Astrocyte (in vitro differentiated cells and primary cell): Measurements from ENCODE around the gene PRPF31. TPM values are rescaled to one million over a fixed set of nuclear protein-coding genes. Genes with fewer than 3 reads are reported as not detected.

ENCODE experiments used
- DNase-seq: peaks from one replicate; pipeline ENCODE4 v3.0.0-alpha.2; 2010; ENCODE audit warnings: low read depth
- FAIRE-seq: peaks from 2 replicates; lab custom pipeline; 2011; peaks lifted over from hg19 to GRCh38; lab: Jason Lieb, UNC
- H2AFZ ChIP-seq: 2 replicates; pipeline ENCODE4 v1.6.0; 2012; ENCODE audit warnings: low read depth, low read length, inconsistent platforms
- H3K27ac ChIP-seq: 2 replicates; pipeline ENCODE4 v1.5.1; 2011; ENCODE audit warnings: low read depth, low read length, inconsistent platforms
- H3K27me3 ChIP-seq: 2 replicates; pipeline ENCODE4 v1.6.0; 2011; ENCODE audit warnings: low read length, inconsistent platforms; ENCODE audit not compliant: insufficient read depth
- H3K36me3 ChIP-seq: 2 replicates; pipeline ENCODE4 v1.5.1; 2011; ENCODE audit warnings: low read length, inconsistent platforms; ENCODE audit not compliant: insufficient read depth
- H3K4me1 ChIP-seq: 2 replicates; pipeline ENCODE4 v1.5.1; 2011; ENCODE audit warnings: low read length, inconsistent platforms; ENCODE audit not compliant: insufficient read depth
- H3K4me2 ChIP-seq: 2 replicates; pipeline ENCODE4 v1.6.0; 2012; ENCODE audit warnings: low read length, inconsistent platforms
- H3K4me3 ChIP-seq: 2 replicates; pipeline ENCODE4 v1.5.1; 2011; ENCODE audit warnings: low read depth, mild to moderate bottlenecking, low read length, inconsistent platforms; ENCODE audit not compliant: insufficient read depth
- H3K79me2 ChIP-seq: 2 replicates; pipeline ENCODE4 v1.6.0; 2012; ENCODE audit warnings: mild to moderate bottlenecking, low read length, inconsistent platforms; ENCODE audit not compliant: insufficient read depth
- H3K9ac ChIP-seq: 2 replicates; pipeline ENCODE4 v1.6.0; 2012; ENCODE audit warnings: mild to moderate bottlenecking, low read length, inconsistent platforms
- H3K9me3 ChIP-seq: 2 replicates; pipeline ENCODE4 v1.5.1; 2012; ENCODE audit warnings: low read depth, mild to moderate bottlenecking, low read length, inconsistent platforms; ENCODE audit not compliant: insufficient read depth
- H4K20me1 ChIP-seq: 2 replicates; pipeline ENCODE4 v1.6.0; 2012; ENCODE audit warnings: low read length, inconsistent platforms; ENCODE audit not compliant: insufficient read depth
- H3K27ac Mint-ChIP-seq: one replicate; pipeline ENCODE4 v1.8.0; 2021; ENCODE audit warnings: mild to moderate bottlenecking, mixed read lengths; ENCODE audit not compliant: unreplicated experiment
- H3K27me3 Mint-ChIP-seq: one replicate; pipeline ENCODE4 v1.8.0; 2021; ENCODE audit warnings: low read depth, mixed read lengths; ENCODE audit not compliant: unreplicated experiment
- H3K36me3 Mint-ChIP-seq: one replicate; pipeline ENCODE4 v1.8.0; 2021; ENCODE audit warnings: low read depth, mixed read lengths; ENCODE audit not compliant: unreplicated experiment
- H3K4me1 Mint-ChIP-seq: one replicate; pipeline ENCODE4 v1.8.0; 2021; ENCODE audit warnings: low read depth, mixed read lengths; ENCODE audit not compliant: unreplicated experiment
- H3K4me3 Mint-ChIP-seq: one replicate; pipeline ENCODE4 v1.8.0; 2021; ENCODE audit warnings: mild to moderate bottlenecking, moderate library complexity, mixed read lengths; ENCODE audit not compliant: unreplicated experiment
- H3K9me3 Mint-ChIP-seq: one replicate; pipeline ENCODE4 v1.8.0; 2021; ENCODE audit warnings: mild to moderate bottlenecking, mixed read lengths; ENCODE audit not compliant: unreplicated experiment
- CTCF ChIP-seq: IDR thresholded peaks from 2 replicates; pipeline ENCODE4 v1.5.1; 2011; ENCODE audit warnings: low read depth, mild to moderate bottlenecking, inconsistent platforms, low read length, moderate library complexity; ENCODE audit not compliant: insufficient read depth
- EZH2 ChIP-seq: IDR thresholded peaks from 2 replicates; pipeline ENCODE4 v1.6.1; 2012; ENCODE audit warnings: mild to moderate bottlenecking, low read length, inconsistent platforms; ENCODE audit not compliant: insufficient read depth
- total RNA-seq: library from RNA; stranded (reverse); gene quantifications from 2 replicates; pipeline ENCODE4 v1.2.1, GENCODE V29; 2021

The PRPF31 gene
- total RNA-seq, 1 donor from 2014 or later: 67.2 TPM

GRCh38 chr19:54081032-54081431, 34.5 kb upstream of the PRPF31 start, which contains the start of gene TARM1:
TSS of gene TARM1 (minus strand) at chr19:54081365. CDS start at chr19:54081340, 25 bp downstream.
- peaks cover 9% of the 10 kb centered on the region for H3K9me3 ChIP-seq
- H3K27me3 ChIP-seq: no peaks in the 10 kb centered on the region
- FAIRE-seq (no peak), DNase-seq (no peak)
- no peak within 1 kb of the TSS for H2AFZ ChIP-seq
- H3K27ac Mint-ChIP-seq: no peak within 1 kb of the TSS
- no peak within 1 kb of the TSS for H3K4me3 Mint-ChIP-seq
- no peaks in the 10 kb centered on the region for H4K20me1 ChIP-seq
- peaks cover 4% of the 10 kb centered on the region for H3K9me3 Mint-ChIP-seq
- H3K36me3 Mint-ChIP-seq: no peaks in the 10 kb centered on the region
- H3K4me1 ChIP-seq: no peaks in the 10 kb centered on the region
- no peaks in the 10 kb centered on the region for H3K4me1 Mint-ChIP-seq
- no peak within 1 kb of the TSS for H3K4me2 ChIP-seq
- no peak within 1 kb of the TSS for H3K27ac ChIP-seq
- TF ChIP-seq CTCF (no peak), EZH2 (no peak)
- no peaks in the 10 kb centered on the region for H3K36me3 ChIP-seq
- H3K27me3 Mint-ChIP-seq: peaks cover 8% of the 10 kb centered on the region
- no peaks in the 10 kb centered on the region for H3K79me2 ChIP-seq
- H3K4me3 ChIP-seq: no peak within 1 kb of the TSS
- no peak within 1 kb of the TSS for H3K9ac ChIP-seq

GRCh38 chr19:54084410-54084809, 31.1 kb upstream of the PRPF31 start:
- no peaks in the 10 kb centered on the region for H3K4me1 ChIP-seq
- H4K20me1 ChIP-seq: no peaks in the 10 kb centered on the region
- no peaks in the 10 kb centered on the region for H3K36me3 Mint-ChIP-seq
- TF ChIP-seq EZH2: no peak
- TF ChIP-seq CTCF: no peak
- H3K4me3 Mint-ChIP-seq: no peak overlapping the region
- H3K4me1 Mint-ChIP-seq: no peaks in the 10 kb centered on the region
- peaks cover 9% of the 10 kb centered on the region for H3K9me3 ChIP-seq
- no peak overlapping the region for H3K9ac ChIP-seq
- H3K27me3 Mint-ChIP-seq: peaks cover 5% of the 10 kb centered on the region
- no peak overlapping the region for H3K4me3 ChIP-seq
- no peak for DNase-seq
- H3K27me3 ChIP-seq: no peaks in the 10 kb centered on the region
- H3K9me3 Mint-ChIP-seq: peaks cover 4% of the 10 kb centered on the region
- no peak overlapping the region for H2AFZ ChIP-seq
- no peaks in the 10 kb centered on the region for H3K79me2 ChIP-seq
- H3K36me3 ChIP-seq: no peaks in the 10 kb centered on the region
- H3K27ac ChIP-seq: no peak overlapping the region
- H3K27ac Mint-ChIP-seq: no peak overlapping the region
- no peak overlapping the region for H3K4me2 ChIP-seq
- no peak for FAIRE-seq

GRCh38 chr19:54094426-54095000, 21.0 kb upstream of the PRPF31 start:
- no peak overlapping the region for H3K4me3 ChIP-seq
- peaks cover 14% of the 10 kb centered on the region for H3K27me3 Mint-ChIP-seq
- FAIRE-seq (no peak), DNase-seq (no peak)
- no peak overlapping the region for H3K27ac ChIP-seq
- H3K27ac Mint-ChIP-seq: no peak overlapping the region
- no peaks in the 10 kb centered on the region for H3K4me1 Mint-ChIP-seq
- H3K36me3 Mint-ChIP-seq: no peaks in the 10 kb centered on the region
- H4K20me1 ChIP-seq: no peaks in the 10 kb centered on the region
- no peak for TF ChIP-seq EZH2
- no peak for TF ChIP-seq CTCF
- no peaks in the 10 kb centered on the region for H3K27me3 ChIP-seq
- peaks cover 4% of the 10 kb centered on the region for H3K9me3 ChIP-seq
- no peaks in the 10 kb centered on the region for H3K79me2 ChIP-seq
- H3K36me3 ChIP-seq: no peaks in the 10 kb centered on the region
- no peak overlapping the region for H3K4me3 Mint-ChIP-seq
- H3K9ac ChIP-seq: no peak overlapping the region
- H3K4me2 ChIP-seq: no peak overlapping the region
- no peaks in the 10 kb centered on the region for H3K9me3 Mint-ChIP-seq
- no peak overlapping the region for H2AFZ ChIP-seq
- H3K4me1 ChIP-seq: peaks cover 5% of the 10 kb centered on the region
